ENCODE results near the gene MYBPC2.

- TF ChIP-seq CTCF (IDR thresholded peaks at IDR 0.05; ENCODE audit: low read length) (no peak), EZH2 (IDR thresholded peaks at IDR 0.05; ENCODE audit: borderline replicate concordance, low read length) (no peak)
Measured at GRCh38 chr19:50437862-50438449, 5.3 kb downstream of the MYBPC2 start.

Measured in OCI-LY1 (cell line).